Neuronal stem cell (in vitro differentiated cells): ENCODE measurements around the gene SORCS2.

Experiments used
- DNase-seq: peaks from one replicate; pipeline ENCODE4 v3.0.0-alpha.2; 2013; ENCODE audit warnings: low spot score
- H2AFZ ChIP-seq: one replicate; pipeline ENCODE4 v1.6.1; 2013; ENCODE audit warnings: mild to moderate bottlenecking, low read length, inconsistent platforms
- H2AK5ac ChIP-seq: 2 replicates; pipeline ENCODE4 v1.6.1; 2013; ENCODE audit warnings: low read depth, mild to moderate bottlenecking, inconsistent platforms, low read length, moderate library complexity, mixed read lengths
- H2BK120ac ChIP-seq: 2 replicates; pipeline ENCODE4 v1.6.1; 2013; ENCODE audit warnings: low read depth, mild to moderate bottlenecking, inconsistent platforms, low read length, moderate library complexity, mixed read lengths
- H2BK12ac ChIP-seq: one replicate; pipeline ENCODE4 v1.6.1; 2013; ENCODE audit warnings: low read length, inconsistent platforms
- H2BK15ac ChIP-seq: 2 replicates; pipeline ENCODE4 v1.6.1; 2013; ENCODE audit warnings: mild to moderate bottlenecking, low read length, inconsistent platforms, mixed read lengths
- H2BK5ac ChIP-seq: one replicate; pipeline ENCODE4 v1.6.1; 2013; ENCODE audit warnings: inconsistent platforms, mild to moderate bottlenecking, low read length, moderate library complexity
- H3K14ac ChIP-seq: one replicate; pipeline ENCODE4 v1.6.1; 2013; ENCODE audit warnings: low read length, inconsistent platforms
- H3K18ac ChIP-seq: 2 replicates; pipeline ENCODE4 v1.6.1; 2013; ENCODE audit warnings: low read length, inconsistent platforms
- H3K23ac ChIP-seq: 2 replicates; pipeline ENCODE4 v1.6.1; 2013; ENCODE audit warnings: low read depth, mild to moderate bottlenecking, mixed read lengths, low read length, inconsistent platforms; ENCODE audit not compliant: poor library complexity
- H3K27ac ChIP-seq: replicated peaks from 3 replicates; pipeline ENCODE4 v1.5.1; 2013; ENCODE audit warnings: low read length, inconsistent platforms
- H3K27me3 ChIP-seq, 3 experiments: 2 replicates each; pipeline ENCODE4 v1.6.1; 2013; ENCODE audit warnings: low read length in 3 of 3, mild to moderate bottlenecking in 2 of 3, inconsistent platforms in 1 of 3, low read depth in 1 of 3, mixed read lengths in 1 of 3, moderate library complexity in 1 of 3; ENCODE audit not compliant: control insufficient read depth in 3 of 3, insufficient read depth in 3 of 3
- H3K36me3 ChIP-seq, 2 donors: replicated peaks in 1 of 2; 2 replicates each; pipeline ENCODE4 v1.6.1; 2013; ENCODE audit warnings: low read length in 2 of 2; ENCODE audit not compliant: control insufficient read depth in 2 of 2, insufficient read depth in 2 of 2
- H3K4ac ChIP-seq: 2 replicates; pipeline ENCODE4 v1.6.1; 2013; ENCODE audit warnings: inconsistent platforms, mild to moderate bottlenecking, low read length, moderate library complexity
- H3K4me1 ChIP-seq, 2 donors: 1 replicate in 1 of 2; 2 replicates in 1 of 2; pipeline ENCODE4 v1.6.1; 2013; ENCODE audit warnings: low read length in 2 of 2, low read depth in 1 of 2; ENCODE audit not compliant: control insufficient read depth in 2 of 2, insufficient read depth in 1 of 2
- H3K4me2 ChIP-seq: one replicate; pipeline ENCODE4 v1.6.1; 2013; ENCODE audit warnings: mild to moderate bottlenecking, low read length, inconsistent platforms; ENCODE audit not compliant: insufficient read depth, poor library complexity, severe bottlenecking
- H3K4me3 ChIP-seq, 2 donors: 2 replicates each; pipeline ENCODE4 v1.5.1; 2013; ENCODE audit warnings: low read length in 2 of 2, mild to moderate bottlenecking in 2 of 2, inconsistent platforms in 1 of 2, moderate library complexity in 1 of 2
- H3K79me1 ChIP-seq: one replicate; pipeline ENCODE4 v1.6.1; 2013; ENCODE audit warnings: low read depth, mild to moderate bottlenecking, inconsistent platforms, low read length, moderate library complexity
- H3K9ac ChIP-seq: one replicate; pipeline ENCODE4 v1.6.1; 2013; ENCODE audit warnings: mild to moderate bottlenecking, low read depth, low read length, inconsistent platforms; ENCODE audit not compliant: poor library complexity
- H3K9me3 ChIP-seq, 2 donors: replicated peaks in 1 of 2; 2 replicates each; pipeline versions ENCODE3 to v1.6.1; 2013; ENCODE audit warnings: low read length in 2 of 2, mild to moderate bottlenecking in 2 of 2, inconsistent platforms in 1 of 2, low read depth in 1 of 2, mixed read lengths in 1 of 2, moderate library complexity in 1 of 2; ENCODE audit not compliant: control insufficient read depth in 2 of 2, insufficient read depth in 1 of 2
- H4K8ac ChIP-seq: one replicate; pipeline ENCODE4 v1.6.1; 2013; ENCODE audit warnings: low read depth, mild to moderate bottlenecking, inconsistent platforms, low read length, moderate library complexity
- H4K91ac ChIP-seq: one replicate; pipeline ENCODE4 v1.6.1; 2013; ENCODE audit warnings: low read length, low read depth, mild to moderate bottlenecking, inconsistent platforms; ENCODE audit not compliant: poor library complexity
- WGBS, 2 donors: extraction: QIAGEN DNeasy Blood & Tissue Kit; methylation state at CpG; one replicate each; pipeline ENCODE4 v1.1.7; 2013; ENCODE audit warnings: missing lambda C conversion rate in 2 of 2, mixed read lengths in 1 of 2; ENCODE audit not compliant: insufficient read length in 2 of 2, insufficient replicate concordance in 1 of 2; ENCODE audit errors: extremely low coverage in 2 of 2; 5-methylcytosine and 5-hydroxymethylcytosine counted together

The SORCS2 gene

GRCh38 chr4:7697343-7697742, 505.0 kb downstream of the SORCS2 start:
- WGBS, 2 donors: no CpG with 5 or more reads among the region's 8 CpGs
- no peak overlapping the region for H3K4me3 ChIP-seq
- no peak overlapping the region for H2BK12ac ChIP-seq
- peak overlapping the region; percentile 18 for H2AK5ac ChIP-seq
- peaks cover 4 to 14% of the 10 kb centered on the region in 2 donors for H3K4me1 ChIP-seq
- peaks cover 0 to 13% (median 0%) of the 10 kb centered on the region in 3 experiments for H3K27me3 ChIP-seq
- H2BK5ac ChIP-seq: no peak overlapping the region
- no peak overlapping the region for H3K4me2 ChIP-seq
- H4K8ac ChIP-seq: no peak overlapping the region
- no peak for DNase-seq
- H2AFZ ChIP-seq: no peak overlapping the region
- H3K79me1 ChIP-seq: no peaks in the 10 kb centered on the region
- H3K18ac ChIP-seq: peak overlapping the region; percentile 42
- no peak overlapping the region for H2BK120ac ChIP-seq
- H3K4ac ChIP-seq: no peak overlapping the region
- H3K9me3 ChIP-seq: peaks cover 0 to 2% of the 10 kb centered on the region in 2 donors
- no peak overlapping the region for H2BK15ac ChIP-seq
- no peaks in the 10 kb centered on the region for H3K36me3 ChIP-seq
- no peak overlapping the region for H3K14ac ChIP-seq
- no peak overlapping the region for H3K27ac ChIP-seq
- H4K91ac ChIP-seq: no peak overlapping the region
- no peak overlapping the region for H3K9ac ChIP-seq
- H3K23ac ChIP-seq: peak overlapping the region; percentile 81

GRCh38 chr4:7697821-7698220, 505.5 kb downstream of the SORCS2 start:
- Histone ChIP-seq H2BK12ac (peak overlapping the region; percentile 93), H2BK15ac (no peak overlapping the region), H3K9me3 (peaks cover 0 to 2% of the 10 kb centered on the region in 2 donors), H3K4ac (peak overlapping the region; percentile 77), H4K91ac (no peak overlapping the region), H3K9ac (no peak overlapping the region), H2AFZ (no peak overlapping the region), H3K4me1 (peaks cover 4 to 14% of the 10 kb centered on the region in 2 donors), H4K8ac (no peak overlapping the region), H3K18ac (peak overlapping the region; percentile 46), H3K4me2 (no peak overlapping the region), H3K4me3 (no peak overlapping the region), H3K14ac (peak overlapping the region; percentile 84), H3K23ac (peak overlapping the region; percentile 81), H2BK5ac (no peak overlapping the region), H2AK5ac (peak overlapping the region; percentile 58), H3K79me1 (no peaks in the 10 kb centered on the region), H3K27ac (no peak overlapping the region), H3K36me3 (no peaks in the 10 kb centered on the region), H2BK120ac (no peak overlapping the region), H3K27me3 (peaks cover 0 to 13% (median 0%) of the 10 kb centered on the region in 3 experiments)
- no peak for DNase-seq
- WGBS, 2 donors: no CpG with 5 or more reads among the region's 13 CpGs

GRCh38 chr4:7698584-7698983, 506.2 kb downstream of the SORCS2 start:
- Histone ChIP-seq H2BK12ac (no peak overlapping the region), H3K9me3 (no peaks in the 10 kb centered on the region), H2BK120ac (no peak overlapping the region), H3K23ac (no peak overlapping the region), H2AFZ (no peak overlapping the region), H2BK15ac (no peak overlapping the region), H3K4me3 (no peak overlapping the region), H3K79me1 (no peaks in the 10 kb centered on the region), H3K36me3 (no peaks in the 10 kb centered on the region), H3K14ac (no peak overlapping the region), H3K18ac (peak overlapping the region; percentile 67), H3K4me1 (peaks cover 4 to 14% of the 10 kb centered on the region in 2 donors), H3K4me2 (no peak overlapping the region), H4K8ac (no peak overlapping the region), H2AK5ac (no peak overlapping the region), H3K27ac (no peak overlapping the region), H3K4ac (no peak overlapping the region), H3K27me3 (peaks cover 0 to 13% (median 0%) of the 10 kb centered on the region in 3 experiments), H3K9ac (no peak overlapping the region), H4K91ac (no peak overlapping the region), H2BK5ac (no peak overlapping the region)
- no peak for DNase-seq
- WGBS, 2 donors: no CpG with 5 or more reads among the region's 12 CpGs

GRCh38 chr4:7699031-7699430, 506.7 kb downstream of the SORCS2 start:
- Histone ChIP-seq H3K27ac (no peak overlapping the region), H4K8ac (no peak overlapping the region), H3K14ac (peak overlapping the region; percentile 1), H4K91ac (peak overlapping the region; percentile 40), H3K18ac (peak overlapping the region; percentile 77), H3K9me3 (no peaks in the 10 kb centered on the region), H3K4ac (no peak overlapping the region), H3K9ac (peak overlapping the region; percentile 66), H2BK15ac (peak overlapping the region; percentile 83), H3K79me1 (no peaks in the 10 kb centered on the region), H2AFZ (no peak overlapping the region), H3K4me1 (peaks cover 4 to 14% of the 10 kb centered on the region in 2 donors), H2BK12ac (no peak overlapping the region), H3K23ac (no peak overlapping the region), H3K4me2 (no peak overlapping the region), H2AK5ac (peak overlapping the region; percentile 30), H2BK120ac (peak overlapping the region; percentile 16), H3K4me3 (no peak overlapping the region), H3K36me3 (no peaks in the 10 kb centered on the region), H2BK5ac (no peak overlapping the region), H3K27me3 (peaks cover 0 to 13% (median 0%) of the 10 kb centered on the region in 3 experiments)
- DNase-seq: no peak
- WGBS, 2 donors: no CpG with 5 or more reads among the region's 8 CpGs
